ENCODE measurements around the gene R3HDM1.

R3HDM1 gene

GRCh38 chr2:135512099-135512498, 19.2 kb upstream of the R3HDM1 start:
- Histone ChIP-seq H2AK5ac (ENCODE audit: low read depth, low read length) (no peak overlapping the region), H3K27ac (replicated peaks; ENCODE audit: low read length) (no peak overlapping the region), H3K4me3 (ENCODE audit: low read length in 2 of 2) (no peak overlapping the region), H2AFZ (ENCODE audit: low read length) (no peak overlapping the region), H3K18ac (ENCODE audit: low read length) (no peak overlapping the region), H3K27me3 (ENCODE audit: control insufficient read depth in 3 of 3, insufficient read depth in 3 of 3, low read depth in 1 of 3, low read length in 3 of 3) (no peaks in the 10 kb centered on the region), H3K4ac (ENCODE audit: low read length) (no peak overlapping the region), H3K23ac (ENCODE audit: low read depth, low read length, poor library complexity) (no peak overlapping the region), H2BK5ac (ENCODE audit: low read length) (no peak overlapping the region), H3K79me1 (ENCODE audit: low read depth, low read length) (peaks cover 2% of the 10 kb centered on the region), H2BK12ac (ENCODE audit: low read length) (no peak overlapping the region), H4K91ac (ENCODE audit: low read depth, low read length, poor library complexity) (no peak overlapping the region), H3K14ac (ENCODE audit: low read length) (no peak overlapping the region), H3K4me1 (ENCODE audit: control insufficient read depth in 2 of 2, insufficient read depth in 1 of 2, low read depth in 1 of 2, low read length in 2 of 2) (no peaks in the 10 kb centered on the region), H3K4me2 (ENCODE audit: insufficient read depth, low read length, poor library complexity, severe bottlenecking) (no peak overlapping the region), H3K9me3 (replicated peaks in 1 of 2; ENCODE audit: control insufficient read depth in 2 of 2, insufficient read depth in 1 of 2, low read depth in 1 of 2, low read length in 2 of 2) (peaks cover 11 to 28% of the 10 kb centered on the region in 2 donors), H4K8ac (ENCODE audit: low read depth, low read length) (no peak overlapping the region), H3K36me3 (replicated peaks in 1 of 2; ENCODE audit: control insufficient read depth in 2 of 2, insufficient read depth in 2 of 2, low read length in 2 of 2) (peaks cover 6 to 23% of the 10 kb centered on the region in 2 donors), H3K9ac (ENCODE audit: low read depth, low read length, poor library complexity) (no peak overlapping the region), H2BK15ac (ENCODE audit: low read length) (no peak overlapping the region), H2BK120ac (ENCODE audit: low read depth, low read length) (no peak overlapping the region)
- no peak for DNase-seq (ENCODE audit: low spot score)
- WGBS, 2 donors (ENCODE audit: extremely low coverage in 2 of 2, insufficient read length in 2 of 2, insufficient replicate concordance in 1 of 2), result no CpG with 5 or more reads among the region's 2 CpGs

GRCh38 chr2:135525786-135526185, 5.5 kb upstream of the R3HDM1 start:
- H2AK5ac ChIP-seq (ENCODE audit: low read depth, low read length), result no peak overlapping the region
- H3K27ac ChIP-seq (replicated peaks; ENCODE audit: low read length), result no peak overlapping the region
- peaks cover 0 to 13% of the 10 kb centered on the region in 2 donors for H3K9me3 ChIP-seq (replicated peaks in 1 of 2; ENCODE audit: control insufficient read depth in 2 of 2, insufficient read depth in 1 of 2, low read depth in 1 of 2, low read length in 2 of 2)
- no peak overlapping the region for H3K4ac ChIP-seq (ENCODE audit: low read length)
- H3K4me1 ChIP-seq (ENCODE audit: control insufficient read depth in 2 of 2, insufficient read depth in 1 of 2, low read depth in 1 of 2, low read length in 2 of 2), result peaks cover 0 to 2% of the 10 kb centered on the region in 2 donors
- H4K8ac ChIP-seq (ENCODE audit: low read depth, low read length), result no peak overlapping the region
- no peak for DNase-seq (ENCODE audit: low spot score)
- no peak overlapping the region for H3K4me3 ChIP-seq (ENCODE audit: low read length in 2 of 2)
- H4K91ac ChIP-seq (ENCODE audit: low read depth, low read length, poor library complexity), result no peak overlapping the region
- H2BK5ac ChIP-seq (ENCODE audit: low read length), result no peak overlapping the region
- no peak overlapping the region for H3K9ac ChIP-seq (ENCODE audit: low read depth, low read length, poor library complexity)
- H3K23ac ChIP-seq (ENCODE audit: low read depth, low read length, poor library complexity), result no peak overlapping the region
- no peak overlapping the region for H3K18ac ChIP-seq (ENCODE audit: low read length)
- H2BK15ac ChIP-seq (ENCODE audit: low read length), result no peak overlapping the region
- H2AFZ ChIP-seq (ENCODE audit: low read length), result no peak overlapping the region
- no peaks in the 10 kb centered on the region for H3K79me1 ChIP-seq (ENCODE audit: low read depth, low read length)
- H3K36me3 ChIP-seq (replicated peaks in 1 of 2; ENCODE audit: control insufficient read depth in 2 of 2, insufficient read depth in 2 of 2, low read length in 2 of 2), result peaks cover 0 to 33% of the 10 kb centered on the region in 2 donors
- no peak overlapping the region for H3K14ac ChIP-seq (ENCODE audit: low read length)
- H2BK120ac ChIP-seq (ENCODE audit: low read depth, low read length), result no peak overlapping the region
- H2BK12ac ChIP-seq (ENCODE audit: low read length), result no peak overlapping the region
- no peak overlapping the region for H3K4me2 ChIP-seq (ENCODE audit: insufficient read depth, low read length, poor library complexity, severe bottlenecking)
- WGBS, 2 donors (ENCODE audit: extremely low coverage in 2 of 2, insufficient read length in 2 of 2, insufficient replicate concordance in 1 of 2), result no CpG with 5 or more reads among the region's 1 CpG
- no peaks in the 10 kb centered on the region for H3K27me3 ChIP-seq (ENCODE audit: control insufficient read depth in 3 of 3, insufficient read depth in 3 of 3, low read depth in 1 of 3, low read length in 3 of 3)

GRCh38 chr2:135528006-135528405, 3.3 kb upstream of the R3HDM1 start:
- H3K9me3 ChIP-seq (replicated peaks in 1 of 2; ENCODE audit: control insufficient read depth in 2 of 2, insufficient read depth in 1 of 2, low read depth in 1 of 2, low read length in 2 of 2), result peaks cover 0 to 5% of the 10 kb centered on the region in 2 donors
- no peak overlapping the region for H3K18ac ChIP-seq (ENCODE audit: low read length)
- no peak overlapping the region for H2BK15ac ChIP-seq (ENCODE audit: low read length)
- H2BK12ac ChIP-seq (ENCODE audit: low read length), result no peak overlapping the region
- no peak for DNase-seq (ENCODE audit: low spot score)
- peaks cover 0 to 20% of the 10 kb centered on the region in 2 donors for H3K36me3 ChIP-seq (replicated peaks in 1 of 2; ENCODE audit: control insufficient read depth in 2 of 2, insufficient read depth in 2 of 2, low read length in 2 of 2)
- no peaks in the 10 kb centered on the region for H3K27me3 ChIP-seq (ENCODE audit: control insufficient read depth in 3 of 3, insufficient read depth in 3 of 3, low read depth in 1 of 3, low read length in 3 of 3)
- H3K4me1 ChIP-seq (ENCODE audit: control insufficient read depth in 2 of 2, insufficient read depth in 1 of 2, low read depth in 1 of 2, low read length in 2 of 2), result peaks cover 0 to 2% of the 10 kb centered on the region in 2 donors
- no peak overlapping the region for H3K4me2 ChIP-seq (ENCODE audit: insufficient read depth, low read length, poor library complexity, severe bottlenecking)
- H4K8ac ChIP-seq (ENCODE audit: low read depth, low read length), result no peak overlapping the region
- H3K79me1 ChIP-seq (ENCODE audit: low read depth, low read length), result no peaks in the 10 kb centered on the region
- H3K23ac ChIP-seq (ENCODE audit: low read depth, low read length, poor library complexity), result no peak overlapping the region
- no peak overlapping the region for H3K4ac ChIP-seq (ENCODE audit: low read length)
- H2AK5ac ChIP-seq (ENCODE audit: low read depth, low read length), result no peak overlapping the region
- no peak overlapping the region for H3K4me3 ChIP-seq (ENCODE audit: low read length in 2 of 2)
- WGBS, 2 donors (ENCODE audit: extremely low coverage in 2 of 2, insufficient read length in 2 of 2, insufficient replicate concordance in 1 of 2), result no CpG with 5 or more reads among the region's 3 CpGs
- H2BK5ac ChIP-seq (ENCODE audit: low read length), result no peak overlapping the region
- no peak overlapping the region for H3K9ac ChIP-seq (ENCODE audit: low read depth, low read length, poor library complexity)
- H3K27ac ChIP-seq (replicated peaks; ENCODE audit: low read length), result no peak overlapping the region
- H4K91ac ChIP-seq (ENCODE audit: low read depth, low read length, poor library complexity), result no peak overlapping the region
- H2AFZ ChIP-seq (ENCODE audit: low read length), result no peak overlapping the region
- no peak overlapping the region for H2BK120ac ChIP-seq (ENCODE audit: low read depth, low read length)
- H3K14ac ChIP-seq (ENCODE audit: low read length), result no peak overlapping the region

GRCh38 chr2:135530313-135531230, 712 bp upstream of the R3HDM1 start, which contains the start of gene ZRANB3:
TSS of gene ZRANB3 (minus strand) at chr2:135531218.
- Histone ChIP-seq H3K4ac (ENCODE audit: low read length) (peak within 1 kb of the TSS; percentile 78), H3K9me3 (replicated peaks in 1 of 2; ENCODE audit: control insufficient read depth in 2 of 2, insufficient read depth in 1 of 2, low read depth in 1 of 2, low read length in 2 of 2) (peaks cover 0 to 3% of the 10 kb centered on the region in 2 donors), H4K91ac (ENCODE audit: low read depth, low read length, poor library complexity) (no peak within 1 kb of the TSS), H2BK5ac (ENCODE audit: low read length) (peak within 1 kb of the TSS; percentile 96), H3K23ac (ENCODE audit: low read depth, low read length, poor library complexity) (peak within 1 kb of the TSS; percentile 93), H4K8ac (ENCODE audit: low read depth, low read length) (peak within 1 kb of the TSS; percentile 78), H3K14ac (ENCODE audit: low read length) (peak within 1 kb of the TSS; percentile 95), H2AK5ac (ENCODE audit: low read depth, low read length) (peak within 1 kb of the TSS; percentile 78), H3K4me2 (ENCODE audit: insufficient read depth, low read length, poor library complexity, severe bottlenecking) (peak within 1 kb of the TSS; percentile 67), H3K27ac (replicated peaks; ENCODE audit: low read length) (peak within 1 kb of the TSS; percentile 94), H3K4me1 (ENCODE audit: control insufficient read depth in 2 of 2, insufficient read depth in 1 of 2, low read depth in 1 of 2, low read length in 2 of 2) (peaks cover 0 to 2% of the 10 kb centered on the region in 2 donors), H3K36me3 (replicated peaks in 1 of 2; ENCODE audit: control insufficient read depth in 2 of 2, insufficient read depth in 2 of 2, low read length in 2 of 2) (peaks cover 0 to 8% of the 10 kb centered on the region in 2 donors), H2AFZ (ENCODE audit: low read length) (peak within 1 kb of the TSS; percentile 98), H3K18ac (ENCODE audit: low read length) (peak within 1 kb of the TSS; percentile 97), H3K9ac (ENCODE audit: low read depth, low read length, poor library complexity) (peak within 1 kb of the TSS; percentile 96), H2BK12ac (ENCODE audit: low read length) (no peak within 1 kb of the TSS), H3K27me3 (ENCODE audit: control insufficient read depth in 3 of 3, insufficient read depth in 3 of 3, low read depth in 1 of 3, low read length in 3 of 3) (no peaks in the 10 kb centered on the region), H3K79me1 (ENCODE audit: low read depth, low read length) (no peaks in the 10 kb centered on the region), H2BK120ac (ENCODE audit: low read depth, low read length) (no peak within 1 kb of the TSS), H3K4me3 (ENCODE audit: low read length in 2 of 2) (peak within 1 kb of the TSS; percentile 65 to 89), H2BK15ac (ENCODE audit: low read length) (peak within 1 kb of the TSS; percentile 55)
- peak; percentile 97 for DNase-seq (ENCODE audit: low spot score)
- no CpG with 5 or more reads among the region's 46 CpGs for WGBS, 2 donors (ENCODE audit: extremely low coverage in 2 of 2, insufficient read length in 2 of 2, insufficient replicate concordance in 1 of 2)
